Stimulated activated CD4-positive, alpha-beta T cell treated with anti-CD3 and anti-CD28 coated beads, Interleukin-4, amount 100 ng/mL, for 4 hours (primary cell): ENCODE data around the gene INTS15.
A peak's percentile ranks its signal among the peaks of the same experiment; 100 is the strongest.
"Not testable (repeated sequence)": the region's sequence is repeated elsewhere in the genome, so short reads cannot be mapped to it uniquely, and the experiment has no call there.

Experiments used
- DNase-seq, 2 experiments: peaks; one replicate each; pipeline ENCODE4 v3.0.0-alpha.2; 2020

Gene INTS15

DNA sequence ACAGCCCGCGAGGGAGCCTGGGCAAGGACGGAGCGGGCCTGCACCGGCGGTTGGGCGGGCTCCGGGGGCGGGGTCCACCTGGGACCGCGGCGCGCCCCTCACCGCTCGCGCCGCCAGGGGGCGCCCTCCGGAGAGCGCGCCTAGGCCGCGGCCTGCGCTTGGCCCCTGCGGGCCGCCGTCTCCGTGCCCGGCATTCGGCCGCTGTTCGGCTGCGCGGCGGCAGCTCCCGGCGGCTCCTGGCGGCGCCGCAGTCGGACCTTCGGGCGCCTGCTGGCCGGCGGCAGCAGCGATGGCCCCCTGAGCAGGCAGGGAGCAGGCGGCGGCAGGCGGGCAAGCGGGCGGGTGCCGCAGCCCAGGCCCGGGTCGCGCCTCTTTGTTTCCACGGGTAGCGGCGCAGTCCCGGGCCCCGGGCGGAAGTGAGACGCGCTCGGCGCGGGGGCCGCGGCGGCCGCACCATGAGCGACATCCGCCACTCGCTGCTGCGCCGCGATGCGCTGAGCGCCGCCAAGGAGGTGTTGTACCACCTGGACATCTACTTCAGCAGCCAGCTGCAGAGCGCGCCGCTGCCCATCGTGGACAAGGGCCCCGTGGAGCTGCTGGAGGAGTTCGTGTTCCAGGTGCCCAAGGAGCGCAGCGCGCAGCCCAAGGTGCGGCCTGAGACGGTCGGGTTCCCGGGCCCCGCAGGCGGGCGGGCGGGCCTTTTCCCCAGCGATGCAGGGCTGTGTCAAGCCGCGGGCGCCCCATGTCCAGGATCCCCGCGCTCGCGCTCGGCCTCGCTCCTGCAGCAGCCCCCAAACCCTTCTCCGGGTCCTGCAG, at the start of gene INTS15:
TSS of gene INTS15 (plus strand) at position 193 of the 816 bp plus-strand sequence. CDS start at position 456, 263 bp downstream.
- peak; percentile 74 to 84 for DNase-seq

DNA sequence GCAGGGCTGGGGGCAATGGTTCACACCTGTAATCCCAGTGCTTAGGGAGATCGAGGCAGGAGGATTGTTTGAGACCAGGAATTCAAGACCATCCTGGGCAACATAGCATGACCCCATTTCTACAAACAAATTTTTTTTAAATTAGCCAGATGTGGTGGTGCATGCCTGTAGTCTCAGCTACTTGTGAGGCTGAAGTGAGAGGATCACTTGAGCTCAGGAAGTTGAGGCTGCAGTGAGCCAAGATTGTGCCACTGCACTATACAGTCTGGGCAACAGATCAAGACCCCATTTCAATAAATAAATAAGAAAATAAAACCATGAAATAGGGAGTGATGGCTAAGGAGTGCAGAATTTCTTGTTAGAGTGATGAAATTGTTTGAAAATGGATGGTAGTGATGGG, 47.5 kb upstream of the INTS15 start:
- DNase-seq, result no peak

DNA sequence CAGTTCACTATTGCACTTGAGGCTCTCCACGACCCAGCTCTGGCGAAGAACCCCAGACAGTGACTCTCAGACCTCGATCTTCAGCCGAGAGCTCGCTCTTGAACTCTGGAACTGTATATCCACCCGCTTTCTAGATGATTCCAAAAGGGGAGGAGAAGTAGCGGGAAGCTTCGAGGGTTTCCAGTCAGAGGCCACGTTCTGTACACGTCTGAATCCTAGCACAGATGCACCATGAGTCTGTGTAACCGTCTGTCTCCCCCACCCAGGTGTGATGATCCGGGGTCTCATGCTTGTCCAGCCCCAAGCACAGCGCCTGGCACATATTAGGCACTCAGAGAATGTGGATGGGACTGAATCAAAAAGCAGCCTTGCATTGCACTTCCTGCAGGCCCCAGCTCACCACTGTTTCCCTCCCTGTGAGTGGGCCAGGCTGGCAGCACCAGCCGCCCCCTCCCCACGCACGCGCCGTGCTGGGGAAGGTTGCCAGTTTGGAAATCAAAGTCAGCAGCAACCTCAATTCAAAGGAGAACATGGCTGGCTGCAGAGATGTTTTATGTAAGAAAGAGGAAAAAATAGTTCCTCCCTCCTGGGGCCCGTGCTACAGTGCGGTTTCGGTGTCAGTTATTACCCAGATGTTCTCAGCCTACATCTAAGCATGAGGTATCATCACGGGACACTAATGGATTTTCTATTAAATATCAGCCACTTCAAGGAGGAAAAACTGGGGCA, 44.3 kb upstream of the INTS15 start:
- no peak for DNase-seq

DNA sequence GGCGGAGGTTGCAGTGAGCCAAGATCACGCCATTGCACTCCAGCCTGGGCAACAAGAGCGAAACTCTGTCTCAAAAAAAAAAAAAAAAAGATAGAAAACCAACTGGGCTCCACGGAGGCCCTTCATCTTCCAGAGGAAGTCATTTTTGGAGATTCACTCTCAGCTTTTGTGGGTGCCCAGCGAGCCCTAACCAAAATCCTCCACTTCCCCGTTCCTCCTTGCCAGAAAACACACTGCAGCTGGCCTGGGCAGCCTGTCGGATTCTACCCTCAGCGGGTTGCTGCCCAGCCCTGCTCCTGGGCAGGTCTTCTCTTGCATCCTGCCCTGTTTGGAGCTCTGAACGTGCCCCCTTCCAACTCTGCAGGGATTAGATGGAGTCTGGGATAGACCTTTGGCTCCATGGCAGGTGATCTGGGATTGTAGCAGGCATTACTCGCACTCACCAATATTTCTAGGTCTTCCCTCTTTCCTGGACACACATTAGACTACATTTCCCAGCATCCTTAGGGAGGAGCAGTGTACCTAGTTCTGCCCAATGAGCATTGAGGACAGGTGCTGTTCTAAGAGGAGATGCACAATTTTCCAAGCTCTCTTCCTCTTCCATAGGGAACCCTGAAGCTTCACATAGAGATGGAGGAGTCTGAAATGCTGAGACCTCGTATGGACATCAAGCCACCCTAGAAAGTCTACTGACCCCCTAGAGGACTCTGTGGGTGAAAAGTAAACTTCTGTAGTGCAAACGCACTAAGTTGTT, 43.1 kb upstream of the INTS15 start:
- no peak for DNase-seq

DNA sequence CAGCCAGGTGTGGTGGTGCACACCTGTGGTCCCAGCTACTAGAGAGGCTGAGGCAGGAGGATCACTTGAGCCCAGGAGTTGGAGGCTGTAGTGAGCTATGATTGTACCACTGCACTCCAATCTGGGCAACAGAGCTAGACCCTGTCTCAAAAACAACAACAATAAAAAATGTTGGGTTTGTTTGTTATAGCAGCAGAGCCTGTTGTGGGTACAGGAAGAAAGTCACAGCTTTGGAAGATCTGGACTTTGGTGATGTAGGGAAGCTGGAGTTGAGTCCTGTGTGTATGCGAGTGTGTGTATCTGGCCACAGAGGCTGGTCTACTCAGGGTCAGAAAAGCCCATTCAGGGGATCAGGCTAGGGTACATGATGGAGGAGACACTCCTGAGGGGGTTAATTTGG, 42.4 kb upstream of the INTS15 start:
- no peak for DNase-seq

DNA sequence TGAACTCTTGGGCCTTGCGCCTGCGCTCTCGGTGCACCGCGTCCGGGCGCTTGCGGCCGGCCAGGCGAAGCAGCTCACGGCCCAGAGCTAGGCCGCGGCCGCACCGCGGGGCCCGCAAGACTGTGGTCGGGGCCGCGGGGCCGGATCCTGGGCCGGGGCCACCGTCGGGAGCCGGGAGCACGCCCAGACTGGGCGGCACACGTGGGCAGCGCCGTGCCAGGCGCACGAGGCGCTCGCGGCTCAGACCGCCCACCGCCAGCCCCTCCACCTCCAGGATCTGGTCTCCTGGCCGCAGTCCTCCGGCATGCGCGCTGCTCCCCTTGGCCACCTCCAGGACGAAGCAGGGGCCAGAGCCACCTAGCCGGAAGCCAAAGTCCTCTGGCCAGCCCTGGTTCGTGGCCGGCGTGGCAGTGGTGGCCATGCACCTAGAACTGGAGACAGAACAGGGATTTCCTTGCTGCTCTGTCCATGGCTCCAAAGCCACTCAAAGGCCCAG, 38.8 kb upstream of the INTS15 start, which contains the start of gene GRID2IP:
TSS of gene GRID2IP (minus strand) at position 446 of the 496 bp plus-strand sequence. CDS start at position 421, 25 bp downstream.
- no peak for DNase-seq

DNA sequence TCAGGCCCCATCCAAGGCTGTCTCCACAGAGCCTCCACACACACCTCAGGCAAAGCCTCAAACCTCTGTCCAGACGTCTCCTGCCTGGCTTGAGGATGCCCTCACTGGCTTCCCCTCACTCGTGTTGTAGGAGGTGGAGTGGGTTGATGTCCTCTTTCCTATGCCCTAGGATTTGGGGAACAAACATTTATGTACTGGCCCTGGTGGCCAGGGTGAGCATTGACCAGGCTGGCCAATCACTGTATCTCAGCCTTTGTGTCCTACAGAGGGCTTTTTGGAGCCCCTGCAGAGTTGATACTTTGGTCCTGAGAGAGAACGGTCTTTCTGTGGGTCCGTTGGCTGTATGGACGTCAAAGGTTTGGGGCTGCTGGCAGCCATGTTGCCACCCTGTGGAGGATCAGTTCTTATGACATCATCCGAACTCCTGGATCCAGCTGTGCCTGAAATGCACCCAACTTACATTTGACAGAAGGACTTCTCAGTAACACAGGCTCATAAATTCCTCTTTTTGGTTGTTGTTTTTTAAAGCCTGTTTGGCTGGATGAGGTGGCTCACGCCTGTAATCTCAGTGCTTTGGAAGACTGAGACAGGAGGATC, 36.3 kb upstream of the INTS15 start:
- DNase-seq, result no peak

DNA sequence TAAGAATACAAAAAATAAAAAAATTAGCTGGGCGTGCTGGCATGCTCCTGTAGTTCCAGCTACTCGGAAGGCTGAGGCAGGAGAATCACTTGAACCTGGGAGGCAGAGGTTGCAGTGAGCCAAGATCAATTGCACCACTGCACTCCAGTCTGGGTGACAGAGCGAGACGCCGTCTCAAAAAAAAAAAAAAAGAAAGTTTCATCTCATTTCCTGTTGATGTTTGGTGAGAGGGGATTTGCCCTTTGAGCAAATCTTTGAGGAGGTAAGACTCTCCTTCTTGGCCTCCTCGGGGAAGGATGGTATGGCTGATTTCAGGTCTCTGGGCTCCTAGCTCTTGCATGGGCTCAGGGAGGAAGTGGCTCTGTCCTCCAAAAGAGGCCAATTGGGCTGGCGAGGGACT, 35.0 kb upstream of the INTS15 start:
- no peak for DNase-seq

DNA sequence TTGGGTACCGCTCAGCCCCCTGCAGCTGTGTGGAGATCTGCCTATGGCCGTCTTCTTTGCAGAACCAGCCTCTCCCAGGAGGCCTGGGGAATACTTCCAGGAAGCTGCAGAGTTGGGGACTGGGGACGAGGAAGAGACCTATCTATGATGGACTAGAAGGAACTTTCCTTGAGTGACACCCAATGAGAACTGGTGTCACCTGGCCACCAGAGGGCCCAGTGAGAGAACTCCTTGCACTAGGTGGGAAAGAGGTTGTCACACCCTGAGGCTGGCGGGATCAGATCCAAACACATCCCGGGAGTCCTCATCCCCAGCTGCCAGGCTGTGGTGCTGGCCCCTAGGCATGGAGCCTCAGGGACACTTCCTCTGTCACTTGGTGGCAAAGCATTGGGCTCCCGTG, 33.6 kb upstream of the INTS15 start:
- no peak for DNase-seq

DNA sequence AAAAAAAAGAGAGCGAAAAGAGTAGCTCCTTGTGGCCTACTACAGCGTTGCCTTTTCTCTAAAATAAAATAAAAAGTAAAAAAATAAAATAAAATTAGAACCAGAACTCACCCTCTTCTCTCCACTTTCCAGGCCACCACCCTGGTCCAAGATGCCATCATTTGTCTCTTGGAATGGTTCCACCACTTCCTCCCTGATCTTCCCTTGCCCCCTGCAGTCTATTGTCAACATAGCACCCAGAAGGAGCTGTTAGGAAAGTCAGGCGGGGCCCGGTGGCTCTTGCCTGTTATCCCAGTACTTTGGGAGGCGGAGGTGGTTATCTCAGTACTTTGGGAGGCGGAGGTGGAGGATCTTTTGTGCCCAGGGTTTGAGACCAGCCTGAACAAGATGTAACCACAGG, 31.0 kb upstream of the INTS15 start:
- no peak for DNase-seq

DNA sequence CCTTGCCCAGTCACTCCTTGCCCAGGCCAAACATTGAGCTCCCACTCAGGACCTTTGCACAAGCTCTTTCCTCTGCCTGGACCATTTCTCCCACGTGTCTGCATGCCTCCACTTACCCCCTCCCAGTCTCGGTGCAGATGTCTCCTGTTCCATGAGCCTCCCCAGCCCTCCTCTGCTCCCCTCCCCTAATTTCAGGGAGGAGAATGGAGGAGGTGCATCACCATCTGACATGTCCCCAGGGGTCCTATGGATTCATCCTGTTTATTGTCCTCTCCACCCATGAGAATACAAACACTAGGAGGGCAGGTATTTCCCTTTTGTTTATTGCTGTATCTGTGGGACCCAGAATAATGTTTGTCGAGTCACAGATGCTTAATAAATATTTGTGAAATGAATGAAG, 29.9 kb upstream of the INTS15 start:
- DNase-seq, result no peak

DNA sequence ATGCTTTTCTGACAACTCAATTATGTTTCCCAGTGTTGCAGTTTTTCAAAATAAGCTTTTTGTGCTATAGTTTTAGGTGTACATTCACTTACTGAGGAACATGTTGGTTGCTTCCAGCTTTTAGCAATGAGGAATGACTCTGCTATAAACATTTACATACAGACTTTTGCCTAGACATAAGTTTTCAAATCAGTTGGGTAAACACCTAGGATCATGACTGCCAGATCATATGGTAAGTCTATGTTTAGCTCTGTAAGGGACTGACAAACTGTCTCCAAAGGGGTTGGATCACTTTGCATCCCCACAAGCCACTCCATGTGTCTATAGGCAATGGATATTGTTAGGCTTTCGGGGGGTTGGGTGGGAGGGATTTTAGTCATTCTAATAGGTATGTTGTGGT, 27.7 kb upstream of the INTS15 start:
- no peak for DNase-seq

DNA sequence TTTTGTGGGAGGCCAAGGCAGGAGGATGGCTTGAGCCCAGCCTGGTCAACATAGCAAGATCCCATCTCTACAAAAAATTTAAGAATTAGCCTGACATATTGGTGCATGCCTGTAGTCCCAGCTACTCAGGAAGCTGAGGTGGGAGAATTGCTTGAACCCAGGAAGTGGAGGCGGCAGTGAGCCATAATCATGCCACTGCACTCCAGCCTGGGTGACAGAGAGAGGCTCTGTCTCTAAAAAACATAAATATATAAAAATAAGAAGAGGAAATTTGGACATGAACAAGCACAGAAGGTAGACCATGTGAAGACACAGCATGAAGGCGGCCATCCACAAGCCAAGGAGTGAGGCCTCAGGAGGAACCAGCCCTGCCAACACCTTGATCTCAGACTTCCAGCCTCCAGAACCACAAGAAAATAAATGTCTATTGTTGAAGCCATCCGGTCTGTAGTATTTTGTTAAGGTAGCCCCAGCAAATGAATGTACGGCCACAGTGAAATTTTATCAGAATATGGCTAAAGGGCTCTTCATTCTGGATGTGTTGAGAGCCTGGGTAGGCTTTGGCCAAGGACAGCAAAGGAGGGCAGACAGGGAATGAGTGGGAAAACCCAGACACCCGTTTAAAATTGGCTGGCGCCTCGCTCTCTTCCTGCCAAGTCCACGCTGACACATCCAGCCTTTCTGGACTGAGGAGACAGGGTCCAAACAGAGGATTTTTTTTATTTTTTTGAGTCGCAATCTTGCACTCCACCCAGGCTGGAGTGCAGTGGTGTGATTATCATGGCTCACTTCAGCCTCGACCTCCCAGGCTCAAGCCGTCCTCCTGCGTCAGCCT, 25.7 kb upstream of the INTS15 start:
- no peak for DNase-seq

DNA sequence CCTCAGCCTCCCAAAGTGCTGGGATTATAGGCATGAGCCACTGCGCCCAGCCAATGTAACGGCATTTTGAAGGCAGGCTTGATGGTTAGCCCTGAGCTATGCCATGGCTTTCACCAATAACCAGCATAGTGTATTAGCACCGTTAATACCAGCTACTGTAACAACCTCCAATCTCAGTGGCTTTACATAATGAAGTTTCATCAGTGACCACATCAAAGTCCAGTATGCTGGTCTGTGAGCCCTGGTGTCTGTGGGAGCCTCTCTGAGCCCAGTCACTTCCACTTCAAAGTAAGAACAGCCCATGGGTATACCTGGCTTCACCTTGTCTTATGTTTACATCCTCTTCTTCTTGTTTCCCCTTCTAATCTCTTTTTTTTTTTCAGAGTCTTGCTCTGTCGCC, 24.2 kb upstream of the INTS15 start:
- no peak for DNase-seq

DNA sequence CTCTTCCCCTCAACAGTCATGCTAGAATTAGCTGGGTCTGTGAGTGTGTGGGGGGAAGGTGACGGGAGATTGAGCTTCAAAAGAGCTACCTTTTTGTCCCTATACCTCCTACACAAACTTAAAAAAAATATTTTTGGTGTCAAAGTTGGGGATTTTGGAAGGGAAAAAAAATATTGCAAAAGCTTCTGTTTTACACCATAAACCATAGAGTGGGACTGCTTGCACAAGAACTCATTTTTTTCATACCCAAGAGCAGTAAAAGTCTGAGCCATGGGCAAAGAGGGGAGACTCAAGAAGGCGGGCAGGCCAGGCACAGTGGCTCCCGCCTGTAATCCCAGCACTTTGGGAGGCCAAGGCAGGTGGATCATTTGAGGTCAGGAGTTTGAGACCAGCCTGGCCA, 21.9 kb upstream of the INTS15 start:
- no peak for DNase-seq

DNA sequence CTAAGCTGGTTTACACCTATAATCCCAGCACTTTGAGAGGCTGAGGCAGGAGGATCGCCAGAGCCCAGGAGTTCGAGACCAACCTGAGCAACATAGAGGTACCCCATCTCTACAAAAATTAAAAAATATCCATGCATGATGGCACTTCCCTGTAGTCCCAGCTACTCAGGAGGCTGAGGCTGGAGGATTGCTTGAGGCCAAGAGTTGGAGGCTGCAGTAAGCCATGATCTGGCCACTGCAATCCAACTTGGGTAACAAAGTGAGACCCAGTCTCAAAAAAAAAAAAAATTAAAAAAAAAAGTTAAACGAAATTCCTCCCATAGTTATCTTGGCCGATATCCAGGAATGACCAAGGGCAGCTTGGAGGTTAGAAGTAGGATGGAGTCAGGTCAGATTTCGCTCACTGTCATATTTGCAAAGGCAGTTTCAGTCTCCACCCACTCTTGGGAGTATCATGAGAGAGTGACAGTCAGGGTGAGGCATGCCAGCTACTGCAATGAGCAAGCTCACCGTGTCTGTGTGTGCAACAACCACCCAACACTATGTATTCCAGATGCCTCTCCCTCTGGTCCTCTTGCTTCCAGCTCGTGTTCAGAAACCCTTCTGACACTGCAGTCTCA, 18.6 kb upstream of the INTS15 start:
- no peak for DNase-seq

DNA sequence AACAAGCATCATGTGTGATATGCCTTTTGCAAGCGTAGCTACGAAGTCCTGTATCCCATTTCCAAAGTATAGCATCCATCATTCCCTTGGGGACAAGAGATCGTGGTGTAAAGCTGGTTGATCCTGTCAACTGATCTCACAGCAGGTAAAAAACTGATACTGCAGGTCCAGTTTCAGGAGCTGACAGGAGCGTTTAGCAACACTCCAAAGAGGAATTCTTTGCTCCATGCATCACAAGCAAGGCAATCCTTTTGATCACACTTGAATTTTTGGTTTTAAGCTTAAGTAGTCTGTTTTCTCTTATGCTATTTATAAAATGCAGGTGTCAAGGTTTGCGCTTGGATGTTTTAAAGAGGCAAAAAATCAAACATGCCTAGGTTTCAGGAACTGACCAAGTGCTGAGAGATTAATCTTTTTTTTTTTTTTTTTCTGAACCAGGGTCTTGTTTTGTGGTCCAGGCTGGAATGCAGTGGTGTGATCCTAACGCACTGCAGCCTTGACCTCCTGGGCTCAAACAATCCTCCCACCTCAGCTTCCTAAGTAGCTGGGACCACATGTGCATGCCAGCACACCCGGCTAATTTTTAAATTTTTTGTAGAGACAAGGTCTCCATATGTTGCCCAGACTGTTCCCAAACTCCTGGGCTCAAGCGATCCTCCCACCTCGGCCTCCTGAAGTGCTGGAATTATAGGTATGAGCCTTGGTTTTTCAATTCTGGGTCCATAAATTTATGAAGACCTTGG, 14.4 kb upstream of the INTS15 start:
- DNase-seq, result no peak

DNA sequence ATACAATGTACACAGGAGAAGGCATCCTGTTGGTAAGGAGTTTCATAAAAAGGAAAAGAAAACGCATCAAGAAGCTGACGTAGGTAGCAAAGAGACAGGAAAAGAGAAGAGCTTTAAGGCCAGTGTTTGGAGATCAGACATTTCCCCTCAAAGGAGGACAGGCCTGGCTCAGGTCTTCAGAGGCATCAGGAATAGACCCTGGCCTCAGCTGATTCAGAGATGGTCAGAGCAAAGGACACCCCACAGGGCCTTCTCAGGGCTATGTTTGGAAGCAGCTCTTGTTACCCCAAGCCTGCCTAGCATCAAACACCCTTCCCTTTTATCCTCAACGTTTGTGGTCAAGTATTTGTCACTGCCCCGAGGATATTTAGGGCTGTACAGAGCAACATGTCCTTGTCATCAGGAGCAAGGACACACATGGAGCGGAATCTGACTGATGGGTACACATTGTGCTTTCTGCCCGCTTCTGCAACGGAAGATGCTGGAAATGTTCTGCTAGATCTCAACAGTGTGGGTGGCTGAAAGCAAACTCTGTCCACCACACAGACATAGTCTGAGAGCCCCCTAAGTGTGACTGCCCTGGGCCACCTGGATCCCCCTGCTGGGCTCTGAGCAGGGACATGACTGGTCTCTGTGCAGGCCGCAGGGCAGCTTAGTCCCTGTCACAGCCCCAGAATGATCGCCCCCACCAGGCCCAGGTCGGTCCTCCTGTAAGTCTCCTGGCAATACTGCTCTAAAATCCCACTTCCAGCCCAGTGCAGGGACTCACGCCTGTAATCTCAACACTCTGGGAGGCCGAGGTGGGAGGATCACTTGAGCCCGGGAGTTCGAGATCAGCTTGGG, 13.6 kb upstream of the INTS15 start:
- no peak for DNase-seq

DNA sequence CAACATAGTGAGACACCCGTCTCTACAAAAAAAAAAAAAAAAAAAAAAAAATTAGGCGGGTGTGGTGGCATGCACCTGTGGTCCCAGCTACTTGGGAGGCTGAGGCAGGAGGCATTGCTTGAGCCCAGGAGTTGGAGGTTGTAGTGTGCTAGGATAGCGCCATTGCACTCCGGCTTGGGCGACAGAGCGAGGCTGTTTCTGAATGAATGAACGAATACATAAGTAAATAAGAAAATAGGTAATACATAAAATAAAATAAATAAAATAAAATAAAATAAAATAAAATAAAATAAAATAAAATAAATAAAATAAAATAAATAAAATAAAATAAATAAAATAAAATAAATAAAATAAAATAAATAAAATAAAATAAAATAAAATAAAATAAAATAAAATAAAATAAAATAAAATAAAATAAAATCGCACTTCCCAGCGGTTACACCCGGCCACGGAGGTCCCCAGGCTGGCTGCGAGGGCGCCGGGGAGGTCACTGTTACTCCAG, 12.9 kb upstream of the INTS15 start:
- not testable (repeated sequence) for DNase-seq
